Small intestine (tissue), 16 donors: ENCODE data around the gene PCDHGC5. TPM values are rescaled to one million over a fixed set of nuclear protein-coding genes. Genes with fewer than 3 reads are reported as not detected.

Source experiments
- DNase-seq, 2 donors: peaks; one replicate each; pipeline versions ENCODE4 v3.0.0 to v3.0.0-alpha.2; 2013
- FAIRE-seq: peaks from 2 replicates; lab custom pipeline; 2012; peaks lifted over from hg19 to GRCh38; lab: Jason Lieb, UNC
- H3K27ac ChIP-seq, 3 donors: one replicate each; pipeline ENCODE4 v1.5.1; 2013; ENCODE audit warnings: low read length in 2 of 3, mild to moderate bottlenecking in 2 of 3, control low read depth in 1 of 3, inconsistent platforms in 1 of 3, low read depth in 1 of 3, moderate library complexity in 1 of 3
- H3K27me3 ChIP-seq, 3 donors: one replicate each; pipeline ENCODE4 v1.6.1; 2013; ENCODE audit warnings: low read length in 3 of 3, inconsistent platforms in 1 of 3; ENCODE audit not compliant: control insufficient read depth in 3 of 3, insufficient read depth in 3 of 3
- H3K36me3 ChIP-seq, 3 donors: one replicate each; pipeline ENCODE4 v1.6.1; 2013; ENCODE audit warnings: low read length in 3 of 3, inconsistent platforms in 1 of 3, low read depth in 1 of 3, mild to moderate bottlenecking in 1 of 3, moderate library complexity in 1 of 3; ENCODE audit not compliant: control insufficient read depth in 3 of 3, insufficient read depth in 2 of 3
- H3K4me1 ChIP-seq, 3 donors: one replicate each; pipeline ENCODE4 v1.6.1; 2013; ENCODE audit warnings: low read length in 2 of 3, inconsistent platforms in 1 of 3, low read depth in 1 of 3, mild to moderate bottlenecking in 1 of 3, moderate library complexity in 1 of 3; ENCODE audit not compliant: control insufficient read depth in 3 of 3, insufficient read depth in 2 of 3
- H3K4me3 ChIP-seq, 3 donors: one replicate each; pipeline ENCODE4 v1.5.1; 2013; ENCODE audit warnings: low read length in 3 of 3, control low read depth in 1 of 3, inconsistent platforms in 1 of 3, low read depth in 1 of 3, mild to moderate bottlenecking in 1 of 3, moderate library complexity in 1 of 3
- H3K9me3 ChIP-seq, 2 donors: one replicate each; pipeline ENCODE4 v1.6.1; 2013; ENCODE audit warnings: low read depth in 1 of 2, low read length in 1 of 2; ENCODE audit not compliant: control insufficient read depth in 2 of 2, insufficient read depth in 1 of 2
- WGBS, 3 donors: extraction: QIAGEN DNeasy Blood & Tissue Kit; methylation state at CpG; one replicate each; pipeline ENCODE4 v1.1.7; 2013; 5-methylcytosine and 5-hydroxymethylcytosine counted together
- long read RNA-seq, 10 donors: transcript quantifications; one replicate each; lab custom pipeline, GENCODE V29; 2026
- polyA plus RNA-seq, 4 donors: library from polyadenylated mRNA; stranded (reverse) in 3 of 4; unstranded in 1 of 4; fragments of 200-250 nt in 3 of 4; fragments of 120-200 nt in 1 of 4; gene quantifications; one replicate each; pipeline versions ENCODE4 v1.2.1 to v1.2.3, GENCODE V29; 2013
- donor health status: healthy with polysubstance abuse.
- donor health status: control.
- donor health status: control.
- donor health status: Bipolar disorder and iron deficiency.
- donor health status: healthy.

PCDHGC5 gene
- polyA plus RNA-seq: under 1 TPM in 2 of 4 donors, not detected in 2; 0.07 to 0.18 TPM
- long read RNA-seq, donor 1: 0 reads
- long read RNA-seq, donor 2: 0 reads
- long read RNA-seq, donor 3, partial matches to known transcripts: 0 of 1 reads
- long read RNA-seq, donor 3, other reads (novel, unspliced or antisense): 0 of 1 reads
- long read RNA-seq, donor 4: 0 reads
- long read RNA-seq, donor 5: 0 reads
- long read RNA-seq, donor 6: 0 reads
- long read RNA-seq, donor 7, partial matches to known transcripts: 0 of 1 reads
- long read RNA-seq, donor 7, other reads (novel, unspliced or antisense): 0 of 1 reads
- long read RNA-seq, donor 8: 0 reads
- long read RNA-seq, donor 9: 0 reads
- long read RNA-seq, donor 10, partial matches to known transcripts: 0 of 1 reads
- long read RNA-seq, donor 10, other reads (novel, unspliced or antisense): 0 of 1 reads

GRCh38 chr5:141488591-141489561, at the start of gene PCDHGC5:
PCDHGC5 (plus strand) TSS chr5:141489081; CDS start chr5:141489241, 160 bp downstream.
- no peak within 1 kb of the TSS for H3K4me3 ChIP-seq
- FAIRE-seq (no peak), DNase-seq (no peak)
- WGBS, 3 donors: 62 to 78% (median 75%) methylated on average over 14 of the region's 14 CpGs
- H3K27ac ChIP-seq: no peak within 1 kb of the TSS
- peaks cover 3 to 8% (median 3%) of the 10 kb centered on the region in 3 donors for H3K4me1 ChIP-seq
- no peaks in the 10 kb centered on the region for H3K9me3 ChIP-seq
- peaks cover 0 to 27% (median 0%) of the 10 kb centered on the region in 3 donors for H3K36me3 ChIP-seq
- peaks cover 19 to 92% (median 21%) of the 10 kb centered on the region in 3 donors for H3K27me3 ChIP-seq

- WGBS, 3 donors: 64 to 70% (median 68%) methylated on average over 10 of the region's 10 CpGs
- FAIRE-seq (no peak), DNase-seq (no peak)
- Histone ChIP-seq H3K36me3 (no peaks in the 10 kb centered on the region), H3K9me3 (peaks cover 0 to 39% of the 10 kb centered on the region in 2 donors), H3K4me3 (no peak overlapping the region), H3K27ac (no peak overlapping the region), H3K27me3 (peaks cover 0 to 2% (median 0%) of the 10 kb centered on the region in 3 donors), H3K4me1 (no peaks in the 10 kb centered on the region)
Measured at GRCh38 chr5:141439411-141440141, 49.3 kb upstream of the PCDHGC5 start.

GRCh38 chr5:141440341-141440740, 48.5 kb upstream of the PCDHGC5 start:
- Histone ChIP-seq H3K9me3 (peaks cover 0 to 39% of the 10 kb centered on the region in 2 donors), H3K27ac (no peak overlapping the region), H3K4me3 (no peak overlapping the region), H3K36me3 (no peaks in the 10 kb centered on the region), H3K4me1 (no peaks in the 10 kb centered on the region), H3K27me3 (peaks cover 0 to 2% (median 0%) of the 10 kb centered on the region in 3 donors)
- FAIRE-seq: no peak
- WGBS, 3 donors: 90 to 93% (median 90%) methylated on average over 9 of the region's 9 CpGs
- no peak for DNase-seq

DNA sequence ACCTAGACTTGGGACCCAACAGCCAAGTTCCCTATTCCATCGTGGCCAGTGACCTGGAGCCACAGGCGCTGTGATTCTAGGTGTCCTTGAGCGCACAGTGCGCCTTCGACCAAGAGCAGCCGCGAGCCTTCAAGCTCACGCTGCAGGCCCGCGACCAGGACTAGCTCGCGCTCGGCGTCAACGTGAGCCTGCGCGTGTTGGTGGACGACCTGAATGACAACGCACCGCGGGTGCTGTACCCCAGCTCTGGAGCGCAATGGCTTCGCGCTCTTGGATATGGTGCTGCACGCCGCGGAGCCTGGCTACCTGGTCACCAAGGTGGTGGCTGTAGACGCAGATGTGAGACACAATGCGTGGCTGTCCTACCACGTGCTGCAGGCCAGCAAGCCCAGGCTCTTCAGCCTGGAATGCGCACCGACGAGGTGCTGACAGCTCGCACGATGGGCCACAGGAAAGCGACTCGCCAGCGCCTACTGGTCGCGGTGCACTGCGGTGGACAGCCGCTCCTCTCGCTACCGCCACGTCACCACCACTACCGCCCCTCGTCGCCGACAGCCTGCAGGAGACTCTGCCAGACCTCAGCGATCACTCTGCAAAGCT, 47.2 kb upstream of the PCDHGC5 start:
- H3K9me3 ChIP-seq: peaks cover 0 to 39% of the 10 kb centered on the region in 2 donors
- H3K4me1 ChIP-seq: no peaks in the 10 kb centered on the region
- WGBS, 3 donors: 50 to 68% (median 68%) methylated on average over 50 of the region's 50 CpGs
- H3K36me3 ChIP-seq: no peaks in the 10 kb centered on the region
- H3K4me3 ChIP-seq: no peak overlapping the region
- H3K27me3 ChIP-seq: peaks cover 0 to 2% (median 0%) of the 10 kb centered on the region in 3 donors
- no peak overlapping the region for H3K27ac ChIP-seq
- DNase-seq (no peak), FAIRE-seq (no peak)

DNA sequence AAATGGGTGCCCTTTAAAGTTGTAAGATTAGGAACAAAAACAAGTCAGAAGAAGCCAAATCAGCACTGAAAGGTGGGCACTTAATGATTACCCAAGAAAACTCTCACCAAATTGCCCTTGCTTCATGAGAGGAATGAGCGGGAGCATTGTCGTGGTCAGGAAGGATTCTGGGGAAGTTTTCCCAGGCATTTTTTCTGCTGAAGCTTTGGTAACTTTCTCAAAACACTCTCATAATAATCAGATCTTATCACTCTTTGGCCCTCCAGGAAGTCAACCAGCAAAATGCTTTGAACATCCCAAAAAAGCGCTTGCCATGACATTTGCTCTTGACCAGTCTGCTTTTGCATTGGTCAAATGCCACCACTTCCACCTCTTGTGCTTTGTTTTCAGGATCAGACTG, 23.5 kb upstream of the PCDHGC5 start:
- Histone ChIP-seq H3K4me3 (no peak overlapping the region), H3K4me1 (no peaks in the 10 kb centered on the region), H3K36me3 (peaks cover 0 to 2% (median 0%) of the 10 kb centered on the region in 3 donors), H3K9me3 (peaks cover 0 to 2% of the 10 kb centered on the region in 2 donors), H3K27ac (no peak overlapping the region), H3K27me3 (no peaks in the 10 kb centered on the region)
- 92 to 94% (median 94%) methylated on average over 3 of the region's 3 CpGs for WGBS, 3 donors
- FAIRE-seq (no peak), DNase-seq (no peak)

DNA sequence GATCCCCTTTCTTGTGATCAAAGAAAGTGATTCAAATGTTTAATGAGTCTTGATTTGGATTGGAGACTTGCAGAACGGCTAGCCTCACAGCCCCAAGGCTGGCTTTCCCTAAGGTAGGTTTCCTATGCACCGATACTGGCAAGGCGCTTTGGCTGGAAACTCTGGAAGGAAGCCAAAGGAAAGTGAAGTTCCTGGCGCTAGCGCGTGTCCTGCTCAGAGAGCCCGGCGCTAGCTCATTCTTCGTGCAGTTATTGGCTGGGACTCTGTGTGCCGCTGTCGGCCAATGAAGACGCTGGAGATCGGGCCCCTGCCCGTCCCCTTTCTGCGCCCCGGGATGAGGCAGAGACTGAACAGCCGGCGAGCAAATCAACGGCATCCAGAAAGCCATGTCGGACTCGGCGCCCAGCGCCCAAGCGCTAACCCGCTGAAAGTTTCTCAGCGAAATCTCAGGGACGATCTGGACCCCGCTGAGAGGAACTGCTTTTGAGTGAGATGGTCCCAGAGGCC, 13.2 kb upstream of the PCDHGC5 start, which contains the start of gene PCDHGC3:
PCDHGC3 (plus strand) TSS at position 342 of the 507 bp plus-strand sequence; CDS start at position 493, 151 bp downstream.
- peak; percentile 80 to 87 for DNase-seq
- FAIRE-seq: no peak
- Histone ChIP-seq H3K9me3 (peaks cover 0 to 4% of the 10 kb centered on the region in 2 donors), H3K4me1 (peaks cover 0 to 17% (median 0%) of the 10 kb centered on the region in 3 donors), H3K27ac (peak within 1 kb of the TSS in 2 of 3 donors; percentile 56 to 86), H3K27me3 (peaks cover 0 to 40% (median 6%) of the 10 kb centered on the region in 3 donors), H3K36me3 (peaks cover 0 to 2% (median 0%) of the 10 kb centered on the region in 3 donors), H3K4me3 (peak within 1 kb of the TSS; percentile 33 to 60 (median 37))
- WGBS, 3 donors: 0 to 2% (median 1%) methylated on average over 28 of the region's 28 CpGs

- WGBS, 3 donors: 1 to 4% (median 2%) methylated on average over 58 of the region's 58 CpGs
- FAIRE-seq (no peak), DNase-seq (peak; percentile 49 to 69)
- Histone ChIP-seq H3K4me1 (peaks cover 0 to 17% (median 0%) of the 10 kb centered on the region in 3 donors), H3K9me3 (peaks cover 0 to 4% of the 10 kb centered on the region in 2 donors), H3K4me3 (peak overlapping the region; percentile 33 to 60 (median 37)), H3K27me3 (peaks cover 0 to 40% (median 6%) of the 10 kb centered on the region in 3 donors), H3K27ac (peak overlapping the region in 2 of 3 donors; percentile 56 to 86), H3K36me3 (peaks cover 0 to 2% (median 0%) of the 10 kb centered on the region in 3 donors)
Measured at GRCh38 chr5:141476132-141476911, 12.6 kb upstream of the PCDHGC5 start.
